Bone marrow (tissue), 2 donors: Measurements from ENCODE around the gene DARS1.
A peak's percentile ranks its signal among the peaks of the same experiment; 100 is the strongest.

ENCODE experiments used
- DNase-seq, 2 donors: peaks; one replicate each; lab custom pipeline; 2025; lab: John Stamatoyannopoulos, UW

DARS1 gene

DNA sequence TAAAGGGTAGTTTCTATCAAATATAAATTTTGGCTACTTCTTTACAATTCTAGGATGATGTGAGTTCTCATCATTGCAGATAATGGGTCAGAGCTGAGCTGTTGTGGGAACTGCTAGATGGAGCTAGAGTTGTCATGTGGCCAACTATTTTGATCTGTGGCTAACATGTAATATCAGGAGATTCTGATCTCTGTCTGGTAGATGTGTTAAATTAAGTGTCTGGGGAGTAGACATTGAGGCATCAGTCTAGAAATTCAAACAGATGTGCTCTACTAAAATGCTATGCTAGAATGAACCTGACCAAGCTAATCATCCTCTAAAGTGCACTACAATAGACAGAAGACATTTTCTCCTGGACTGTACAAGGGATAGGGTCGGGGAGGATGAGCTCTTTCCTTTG lies 30.3 kb upstream of the DARS1 start:
- DNase-seq = no peak

DNA sequence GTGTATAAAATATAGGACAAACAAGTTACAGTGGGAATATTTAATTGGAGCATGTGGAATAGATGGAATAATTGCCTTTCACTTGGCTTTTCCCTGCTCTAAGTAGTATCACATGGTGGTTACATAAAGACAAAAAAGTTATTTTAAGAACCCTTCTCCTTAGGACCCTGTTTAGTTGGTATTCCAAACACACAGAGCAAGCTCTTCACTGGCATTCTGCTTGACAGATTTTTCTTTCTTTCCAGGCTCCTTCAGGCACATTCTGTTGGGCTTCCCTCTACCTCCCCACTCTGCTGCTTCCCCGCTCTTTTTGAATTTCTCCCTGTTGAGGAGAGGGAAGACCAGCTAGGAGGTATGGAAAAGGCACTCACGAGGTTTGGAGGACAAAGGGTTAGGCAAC lies 29.0 kb upstream of the DARS1 start:
- DNase-seq = no peak

DNA sequence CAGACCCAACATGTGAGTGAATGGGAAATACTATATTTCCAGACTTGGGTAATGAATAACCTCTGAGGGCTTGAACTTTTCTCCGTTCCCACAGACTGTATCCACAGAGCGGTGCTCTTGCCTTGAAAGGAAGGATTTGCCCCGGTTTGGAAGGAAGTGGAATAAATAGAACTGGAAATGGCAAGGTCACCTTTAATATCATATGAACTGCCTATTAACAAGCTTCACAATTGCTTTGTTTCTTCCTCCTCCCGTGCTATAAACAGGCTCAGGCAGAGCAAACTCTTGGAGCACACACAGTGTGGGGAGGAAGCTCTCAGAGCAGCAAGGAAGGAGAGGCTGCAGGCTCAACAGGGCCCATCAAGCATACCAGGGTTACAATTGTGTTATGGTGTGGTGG lies 28.5 kb upstream of the DARS1 start:
- no peak for DNase-seq

DNA sequence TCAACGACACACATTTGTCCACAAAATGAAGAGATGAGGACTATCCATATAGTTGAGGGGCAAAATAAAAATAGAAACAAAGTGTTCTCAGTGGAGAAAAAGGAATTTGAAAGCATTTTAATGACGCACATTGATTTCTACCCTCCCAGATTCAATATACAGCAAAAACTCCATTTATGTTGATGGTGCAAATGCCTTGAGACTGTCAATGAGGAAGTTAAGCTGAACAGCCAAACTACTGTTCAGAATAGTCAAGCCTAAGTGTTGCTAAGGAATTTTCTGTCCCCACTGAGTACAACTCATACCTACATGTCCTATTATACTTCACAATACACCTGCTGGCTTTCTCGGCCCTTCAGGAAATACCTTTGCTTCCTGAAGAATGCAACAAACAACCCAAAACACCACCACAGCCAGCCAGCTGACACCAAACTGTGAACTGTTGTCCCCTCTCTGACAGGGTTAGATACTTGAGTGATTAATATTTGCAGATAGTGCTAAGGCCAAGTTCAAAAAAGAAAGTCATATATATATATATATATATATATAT lies 27.8 kb upstream of the DARS1 start:
- no peak for DNase-seq

DNA sequence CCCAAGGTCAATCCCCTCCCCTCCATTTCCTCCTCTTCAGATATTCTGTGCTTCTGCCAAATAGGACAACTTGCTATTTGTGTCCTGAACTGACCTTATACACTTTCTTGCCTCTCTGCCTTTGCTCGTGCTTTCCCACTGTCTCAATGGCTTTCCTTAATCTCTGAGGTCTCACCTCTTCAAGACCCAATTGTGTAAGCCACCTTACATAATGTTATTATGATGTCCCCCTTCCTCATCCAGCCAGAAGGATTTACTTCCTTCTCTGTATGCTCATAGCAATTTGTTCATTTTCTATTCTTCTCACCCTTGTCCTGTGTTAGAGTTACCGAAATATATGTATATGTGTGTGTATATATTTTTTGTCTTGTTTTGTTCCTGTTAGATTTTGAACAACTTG lies 26.9 kb upstream of the DARS1 start:
- no peak for DNase-seq

GRCh38 chr2:136010126-136010525 lies 24.7 kb upstream of the DARS1 start:
- no peak for DNase-seq

- peak; percentile 50 to 96 for DNase-seq
Observed at GRCh38 chr2:136008205-136008865, 22.9 kb upstream of the DARS1 start.

- no peak for DNase-seq
Observed at GRCh38 chr2:136006658-136007057, 21.2 kb upstream of the DARS1 start.

DNA sequence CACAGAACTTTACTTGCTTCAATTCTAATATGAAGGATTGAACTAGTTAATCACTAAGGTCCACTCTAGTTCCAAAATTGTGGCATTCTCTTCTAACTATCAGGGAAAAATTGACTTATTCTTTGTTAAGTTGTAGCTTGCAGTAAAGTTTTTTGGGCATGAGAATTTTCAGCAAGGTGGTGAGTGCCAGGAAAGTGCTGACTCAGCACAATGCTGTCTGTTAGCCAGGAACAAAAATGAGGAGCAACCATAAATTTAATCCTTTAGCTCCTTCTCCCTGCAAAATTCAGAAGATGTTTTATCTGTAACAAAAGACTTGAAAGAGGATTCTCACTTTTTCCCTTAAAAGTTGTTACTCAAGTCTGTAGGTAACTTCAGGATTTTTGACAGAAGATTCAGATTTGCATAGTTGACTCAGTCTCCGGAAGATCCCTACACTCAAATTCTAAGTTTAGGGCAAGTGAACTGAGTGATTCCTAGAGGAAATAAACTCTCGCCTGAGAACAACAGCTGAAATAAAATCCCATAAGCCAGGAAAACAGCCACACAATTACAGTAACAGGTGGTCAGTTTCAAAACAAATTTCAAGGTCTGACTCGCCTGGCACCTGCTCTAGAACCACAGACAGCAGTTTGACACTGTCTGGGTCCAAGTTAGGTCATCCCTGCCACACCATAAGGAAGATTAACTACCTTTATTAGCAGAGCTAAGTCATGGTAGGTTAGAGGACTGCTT lies 20.2 kb upstream of the DARS1 start:
- no peak for DNase-seq

DNA sequence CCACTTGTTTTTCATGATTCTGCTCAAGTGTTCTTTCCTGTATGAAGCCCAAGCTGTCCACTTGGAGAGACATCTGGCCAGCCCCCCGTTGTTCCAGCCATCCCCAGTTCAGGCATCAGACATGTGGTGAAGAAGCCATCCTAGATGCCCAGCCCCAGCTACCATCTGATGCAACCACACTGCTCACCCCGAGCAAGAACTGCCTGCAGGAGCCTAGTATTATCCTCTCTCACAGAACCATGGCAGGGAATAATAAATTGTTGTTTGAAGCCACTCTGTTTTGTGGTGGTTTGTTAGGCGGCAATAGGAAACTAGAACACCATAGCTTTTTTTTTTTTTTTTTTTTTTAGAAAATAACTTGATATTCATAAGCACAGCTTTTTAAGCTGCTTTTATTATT lies 19.5 kb upstream of the DARS1 start:
- no peak for DNase-seq

GRCh38 chr2:136001131-136001530 lies 15.7 kb upstream of the DARS1 start:
- no peak for DNase-seq

DNA sequence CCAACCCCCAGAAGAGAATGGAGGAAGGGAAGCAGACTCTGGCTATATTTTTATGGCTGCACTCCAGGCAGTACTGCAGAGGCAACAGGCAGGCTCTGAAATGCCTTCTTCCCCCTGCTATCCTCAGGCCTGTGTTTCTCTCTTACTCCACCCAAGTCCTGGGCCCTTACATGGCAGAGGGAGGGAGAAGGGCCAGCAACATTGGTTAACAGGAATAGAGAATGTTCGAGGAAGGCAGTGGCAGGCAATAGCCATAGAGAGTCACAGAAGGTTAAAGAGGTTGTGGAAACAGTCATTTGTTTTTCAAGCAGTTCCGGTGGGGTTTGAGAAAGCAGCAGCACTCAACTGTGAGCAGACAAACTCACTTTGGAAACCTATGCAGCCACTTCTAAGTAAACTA lies 15.1 kb upstream of the DARS1 start:
- no peak for DNase-seq

DNA sequence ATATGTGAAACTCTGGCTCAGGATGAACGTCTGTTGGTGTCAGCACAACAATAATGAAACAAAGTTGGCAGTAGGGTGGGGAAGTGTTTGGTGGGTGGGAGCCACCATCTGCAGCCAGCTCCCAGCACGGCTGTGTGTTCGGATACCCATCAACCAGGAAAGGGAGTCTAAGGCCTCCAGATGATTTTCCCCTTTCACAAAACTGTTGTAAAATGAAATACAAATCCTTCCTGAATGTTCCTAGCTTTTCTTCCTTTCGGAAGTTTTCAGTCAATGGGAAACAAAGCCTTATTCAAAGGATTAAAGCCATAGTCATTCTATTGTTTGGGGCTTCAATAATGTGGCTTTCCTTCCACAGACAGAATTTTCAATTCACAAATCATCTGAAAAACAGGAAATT lies 14.5 kb upstream of the DARS1 start:
- no peak for DNase-seq

GRCh38 chr2:135998879-135999278 lies 13.5 kb upstream of the DARS1 start:
- DNase-seq = no peak

DNA sequence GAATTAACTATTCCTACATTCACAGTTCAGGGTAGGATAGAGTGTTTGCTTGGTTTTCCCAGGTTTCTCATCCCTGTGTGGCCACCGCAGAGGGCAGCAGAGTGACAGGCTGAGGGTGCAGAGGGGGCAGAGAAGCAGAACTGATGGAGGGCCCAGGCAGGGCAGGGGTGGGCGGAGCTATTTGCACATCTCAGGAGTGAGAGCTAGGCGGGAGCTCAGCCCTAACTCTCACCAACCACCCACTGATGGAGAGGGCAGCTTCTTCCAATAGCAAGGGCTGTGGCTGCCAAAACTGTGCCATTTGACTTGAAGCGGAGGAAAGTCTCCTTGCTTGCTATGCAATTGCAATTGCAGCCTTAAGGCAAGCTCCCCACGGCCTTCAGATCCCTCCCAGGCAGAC lies 12.0 kb upstream of the DARS1 start:
- no peak for DNase-seq

- no peak for DNase-seq
Observed at GRCh38 chr2:135996304-135996703, 10.9 kb upstream of the DARS1 start.

DNA sequence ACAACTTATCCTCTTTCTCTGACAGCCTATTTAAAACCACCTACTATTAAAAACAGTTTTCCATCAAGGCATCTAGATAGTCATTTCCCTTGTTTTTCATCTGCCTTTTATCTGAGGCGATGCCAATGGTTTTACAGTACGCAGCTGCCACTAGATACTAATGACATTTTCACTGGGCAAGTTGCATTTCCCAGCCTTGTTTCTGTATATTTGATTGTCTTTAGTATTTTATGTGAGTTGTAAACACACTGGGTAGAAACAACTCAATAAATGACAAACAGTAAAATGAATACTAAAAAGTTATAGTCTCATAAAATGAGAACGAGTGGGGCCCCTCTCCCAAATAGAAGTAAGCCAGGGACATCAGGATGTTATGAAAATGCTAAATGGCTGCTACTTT lies 8.9 kb upstream of the DARS1 start:
- no peak for DNase-seq

DNA sequence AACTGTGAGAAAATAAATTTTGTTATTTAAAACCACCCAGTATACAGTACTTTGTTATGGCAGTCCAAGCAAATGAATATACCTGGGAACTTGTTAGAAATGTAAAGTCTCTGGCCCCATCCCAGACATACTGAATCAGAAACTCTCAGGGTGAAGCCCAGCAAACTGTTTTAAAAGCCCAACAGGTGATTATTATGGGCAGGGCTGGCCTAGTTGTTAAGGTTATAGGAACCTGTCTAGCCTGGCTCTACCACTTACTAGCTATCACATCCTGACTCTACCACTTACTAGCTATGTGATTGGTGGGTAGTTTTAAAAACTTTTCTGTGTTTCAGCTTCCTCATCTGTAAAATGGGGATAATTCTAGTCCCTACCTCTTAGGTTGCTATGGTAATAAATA lies 8.0 kb upstream of the DARS1 start:
- no peak for DNase-seq

- no peak for DNase-seq
Observed at GRCh38 chr2:135991861-135992260, 6.4 kb upstream of the DARS1 start.

GRCh38 chr2:135987441-135987840 lies 2.0 kb upstream of the DARS1 start:
- DNase-seq = no peak

DNA sequence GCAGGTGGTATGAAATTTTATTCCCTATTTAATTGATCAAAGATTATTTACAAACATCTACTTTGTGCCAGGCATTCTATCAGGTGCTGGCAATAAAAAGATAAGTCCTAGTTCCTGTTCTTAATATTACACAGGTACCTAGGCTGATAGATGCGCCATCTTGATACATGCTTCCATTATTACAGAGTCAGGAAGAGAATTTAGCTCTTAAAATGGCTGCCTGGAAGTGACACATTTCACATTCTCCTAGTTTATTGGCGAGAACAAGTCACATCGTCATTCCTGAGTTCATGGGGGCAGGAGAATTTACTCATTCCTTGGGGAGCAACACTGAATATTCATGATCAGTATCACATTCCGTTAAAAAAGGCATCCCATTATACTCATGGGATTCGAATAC lies 1.1 kb upstream of the DARS1 start:
- DNase-seq = no peak

DNA sequence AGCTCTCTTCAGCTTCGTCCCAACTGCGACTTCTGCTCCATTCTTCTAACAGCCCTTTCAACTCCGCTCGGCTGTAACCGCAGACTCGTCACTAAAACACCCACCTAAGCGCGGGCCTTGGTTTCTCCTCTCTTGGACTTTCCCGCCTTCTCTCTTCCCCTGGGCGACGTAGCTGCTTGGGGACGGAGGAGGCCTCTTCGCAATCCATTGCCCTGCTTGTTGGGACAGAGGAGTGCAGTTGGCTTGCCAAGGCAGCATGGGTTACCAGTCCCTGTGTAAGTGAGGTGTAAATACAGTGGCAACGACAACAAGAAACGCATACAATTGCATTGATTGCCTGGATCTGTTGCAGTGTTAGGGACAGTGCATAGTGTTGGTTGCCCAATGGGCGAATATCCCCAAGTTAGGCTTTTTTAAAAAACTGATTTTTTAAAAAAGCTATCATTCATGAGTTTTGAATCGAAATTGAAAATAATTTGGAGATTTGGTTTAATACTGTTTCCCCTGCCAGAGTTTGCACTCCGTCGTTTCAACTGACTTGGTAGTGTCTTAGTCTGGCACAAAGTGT lies 484 bp upstream of the DARS1 start:
- peak in 1 of 2 donors; percentile 76 for DNase-seq
